ENCODE data around the gene LCLAT1. TPM values are rescaled to one million over a fixed set of nuclear protein-coding genes. Genes with fewer than 3 reads are reported as not detected.

LCLAT1 gene
- total RNA-seq, 4 donors from 2014 or later, result 47.3 to 68.7 (median 54.1) TPM

DNA sequence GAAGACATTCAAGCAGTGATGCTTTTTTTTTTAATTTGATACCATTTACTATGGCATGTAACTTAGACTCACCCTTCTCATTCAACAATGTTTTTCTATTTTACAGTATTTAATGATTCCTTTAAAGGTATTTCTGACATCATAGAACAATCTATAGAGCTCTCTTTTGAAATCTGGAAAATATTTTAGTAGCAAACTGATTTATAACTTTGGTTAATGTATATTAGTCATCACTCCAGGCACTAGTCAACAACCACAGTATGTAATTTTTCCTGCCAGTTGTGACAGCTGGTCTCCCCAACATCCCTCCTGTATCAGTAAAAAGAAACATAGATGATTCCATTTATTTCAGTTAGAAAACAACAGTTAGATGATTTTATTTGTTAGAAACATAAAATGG lies 122.9 kb downstream of the LCLAT1 start:
- TF ChIP-seq, protein P1, sequence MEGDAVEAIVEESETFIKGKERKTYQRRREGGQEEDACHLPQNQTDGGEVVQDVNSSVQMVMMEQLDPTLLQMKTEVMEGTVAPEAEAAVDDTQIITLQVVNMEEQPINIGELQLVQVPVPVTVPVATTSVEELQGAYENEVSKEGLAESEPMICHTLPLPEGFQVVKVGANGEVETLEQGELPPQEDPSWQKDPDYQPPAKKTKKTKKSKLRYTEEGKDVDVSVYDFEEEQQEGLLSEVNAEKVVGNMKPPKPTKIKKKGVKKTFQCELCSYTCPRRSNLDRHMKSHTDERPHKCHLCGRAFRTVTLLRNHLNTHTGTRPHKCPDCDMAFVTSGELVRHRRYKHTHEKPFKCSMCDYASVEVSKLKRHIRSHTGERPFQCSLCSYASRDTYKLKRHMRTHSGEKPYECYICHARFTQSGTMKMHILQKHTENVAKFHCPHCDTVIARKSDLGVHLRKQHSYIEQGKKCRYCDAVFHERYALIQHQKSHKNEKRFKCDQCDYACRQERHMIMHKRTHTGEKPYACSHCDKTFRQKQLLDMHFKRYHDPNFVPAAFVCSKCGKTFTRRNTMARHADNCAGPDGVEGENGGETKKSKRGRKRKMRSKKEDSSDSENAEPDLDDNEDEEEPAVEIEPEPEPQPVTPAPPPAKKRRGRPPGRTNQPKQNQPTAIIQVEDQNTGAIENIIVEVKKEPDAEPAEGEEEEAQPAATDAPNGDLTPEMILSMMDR (IDR thresholded peaks at IDR 0.05), result no peak
- TF ChIP-seq POLR2A (IDR thresholded peaks at IDR 0.05), result no peak
- no peak overlapping the region for H3K4me3 ChIP-seq (replicated peaks in 1 of 3)
- no peak overlapping the region for H3K27ac ChIP-seq
- H3K4me1 ChIP-seq, result peaks cover 0 to 8% of the 10 kb centered on the region in 2 donors
- no peaks in the 10 kb centered on the region for H3K9me3 ChIP-seq
- no peaks in the 10 kb centered on the region for H3K27me3 ChIP-seq
- no peaks in the 10 kb centered on the region for H3K36me3 ChIP-seq
- intact Hi-C loops (cut with DNase I), result no loop called here
- no peak for DNase-seq

DNA sequence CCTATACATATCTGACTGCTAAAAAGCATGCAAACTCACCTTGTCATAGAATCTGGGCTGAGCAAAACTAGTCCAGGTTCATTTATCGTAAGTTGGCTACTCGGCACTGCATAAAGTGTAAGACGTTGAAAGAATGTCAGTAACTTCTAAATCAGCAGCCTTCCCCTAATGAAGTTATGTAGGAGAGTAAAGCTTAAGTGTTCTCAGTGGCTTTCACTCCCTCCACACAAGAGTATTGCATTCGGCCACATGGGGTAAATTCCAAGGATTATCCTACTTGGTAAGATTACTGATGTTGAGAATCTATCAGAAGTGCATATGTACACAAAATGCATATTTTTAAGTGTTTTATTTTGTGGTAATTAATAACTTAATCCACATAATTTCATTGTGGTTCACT lies 130.1 kb downstream of the LCLAT1 start:
- TF ChIP-seq POLR2A (IDR thresholded peaks at IDR 0.05), result no peak
- TF ChIP-seq, protein P1 (IDR thresholded peaks at IDR 0.05), result no peak
- intact Hi-C loops (cut with DNase I), result no loop called here
- H3K4me3 ChIP-seq (replicated peaks in 1 of 3), result no peak overlapping the region
- no peak overlapping the region for H3K27ac ChIP-seq
- no peaks in the 10 kb centered on the region for H3K36me3 ChIP-seq
- H3K27me3 ChIP-seq, result no peaks in the 10 kb centered on the region
- no peaks in the 10 kb centered on the region for H3K9me3 ChIP-seq
- peaks cover 0 to 11% of the 10 kb centered on the region in 2 donors for H3K4me1 ChIP-seq
- DNase-seq, result no peak
- WGBS, 2 donors, result 87 to 94% methylated on average over 4 of the region's 4 CpGs

DNA sequence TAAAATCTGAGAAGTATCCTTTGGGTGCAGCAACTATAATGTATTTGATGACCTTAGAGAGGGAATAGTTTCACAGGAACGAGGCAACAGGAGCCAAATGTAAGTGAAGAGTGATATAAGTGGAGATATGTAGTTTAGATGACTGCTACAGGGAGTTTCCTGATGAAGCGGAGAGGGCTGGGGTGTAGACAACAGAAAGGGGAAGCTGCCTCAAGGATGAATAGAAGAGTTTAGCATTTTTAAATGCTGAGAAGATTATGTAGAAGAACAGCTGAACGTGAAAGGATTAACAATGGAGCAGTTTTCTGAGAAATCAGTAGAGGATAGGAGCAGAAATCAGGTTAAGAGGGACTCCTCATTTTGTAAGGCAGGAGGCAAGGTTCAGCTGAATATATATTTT lies 133.3 kb downstream of the LCLAT1 start:
- no peak for TF ChIP-seq POLR2A (IDR thresholded peaks at IDR 0.05)
- TF ChIP-seq, protein P1 (IDR thresholded peaks at IDR 0.05), result no peak
- no peaks in the 10 kb centered on the region for H3K27me3 ChIP-seq
- 85 to 88% methylated on average over 3 of the region's 3 CpGs for WGBS, 2 donors
- intact Hi-C loops (cut with DNase I), result no loop called here
- DNase-seq, result no peak
- no peak overlapping the region for H3K27ac ChIP-seq
- H3K36me3 ChIP-seq, result no peaks in the 10 kb centered on the region
- H3K4me1 ChIP-seq, result peaks cover 20 to 22% of the 10 kb centered on the region in 2 donors
- no peaks in the 10 kb centered on the region for H3K9me3 ChIP-seq
- no peak overlapping the region for H3K4me3 ChIP-seq (replicated peaks in 1 of 3)

DNA sequence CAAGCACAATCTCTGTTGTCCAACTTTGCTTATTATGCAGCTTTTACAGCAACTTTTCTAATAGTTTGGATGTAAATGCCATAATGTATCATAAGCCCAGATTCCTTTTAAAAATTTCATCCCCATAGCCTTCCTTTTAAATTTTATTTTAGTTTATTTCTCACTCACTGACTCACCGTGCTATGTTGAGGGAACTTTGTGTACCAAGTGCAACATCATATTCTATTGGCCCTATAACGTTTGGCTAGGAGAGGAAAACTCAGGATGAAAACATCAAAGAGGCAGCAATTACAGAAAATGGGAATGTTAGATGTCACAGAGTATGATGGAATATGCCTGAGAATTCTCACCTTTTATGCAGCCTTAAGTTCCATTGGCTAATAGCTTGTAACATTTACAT lies 135.5 kb downstream of the LCLAT1 start:
- DNase-seq, result no peak
- Histone ChIP-seq H3K4me3 (replicated peaks in 1 of 3) (no peak overlapping the region), H3K36me3 (no peaks in the 10 kb centered on the region), H3K9me3 (no peaks in the 10 kb centered on the region), H3K27ac (no peak overlapping the region), H3K27me3 (no peaks in the 10 kb centered on the region), H3K4me1 (peaks cover 20% of the 10 kb centered on the region in 2 donors)
- no peak for TF ChIP-seq POLR2A (IDR thresholded peaks at IDR 0.05)
- TF ChIP-seq, protein P1 (IDR thresholded peaks at IDR 0.05), result no peak
- WGBS, 2 donors, result 79 to 89% methylated on average over 2 of the region's 2 CpGs
- intact Hi-C loops (cut with DNase I), result no loop called here

DNA sequence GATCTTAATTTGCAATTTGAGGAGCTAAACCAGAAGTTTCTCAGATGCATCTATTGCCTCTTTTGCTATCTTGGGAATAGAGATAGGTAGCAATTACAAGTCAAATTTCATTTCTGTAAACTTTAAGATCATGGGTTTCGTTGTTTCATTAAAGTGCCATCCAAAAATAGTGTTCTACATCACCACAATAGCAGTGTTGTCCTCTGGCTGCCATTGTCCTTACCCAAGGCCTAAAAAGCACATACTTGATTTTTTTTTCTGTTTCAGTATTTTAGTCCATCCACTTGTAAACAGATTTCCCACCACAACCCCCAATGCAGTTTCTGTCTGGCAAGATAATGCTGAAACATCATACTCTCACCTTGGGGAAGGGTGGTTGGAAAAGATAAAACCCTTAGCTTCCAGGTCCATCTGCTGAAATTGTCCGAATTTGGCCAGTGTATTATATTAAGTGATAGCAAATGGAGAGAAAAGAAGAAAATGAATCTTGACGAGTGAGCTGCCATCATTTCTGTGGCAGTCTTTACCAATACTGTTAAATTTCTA lies 136.2 kb downstream of the LCLAT1 start:
- no peak for TF ChIP-seq POLR2A (IDR thresholded peaks at IDR 0.05)
- TF ChIP-seq, protein P1 (IDR thresholded peaks at IDR 0.05), result no peak
- intact Hi-C loops (cut with DNase I), result no loop called here
- no peaks in the 10 kb centered on the region for H3K27me3 ChIP-seq
- H3K27ac ChIP-seq, result peak overlapping the region in 2 of 3 donors; percentile 73 to 75
- no peak overlapping the region for H3K4me3 ChIP-seq (replicated peaks in 1 of 3)
- 96 to 98% methylated on average over 3 of the region's 3 CpGs for WGBS, 2 donors
- no peaks in the 10 kb centered on the region for H3K36me3 ChIP-seq
- H3K4me1 ChIP-seq, result peaks cover 20% of the 10 kb centered on the region in 2 donors
- no peaks in the 10 kb centered on the region for H3K9me3 ChIP-seq
- no peak for DNase-seq

Measured in thyroid gland (tissue), 4 donors.